WTC11 (cell line): ENCODE data around the gene AKAP6. TPM values are rescaled to one million over a fixed set of nuclear protein-coding genes. Genes with fewer than 3 reads are reported as not detected.

ENCODE experiments used
- ATAC-seq: fragments of 200-7000 bp; cut with Tn5 transposase; 2 replicates; pipeline ENCODE4 v1.10.0; 2021; ENCODE audit warnings: mild to moderate bottlenecking, moderate library complexity
- CTCF ChIA-PET: fragments of 300-600 bp; sonication (Branson Sonifier 250); formaldehyde crosslinking; loops from one replicate; lab custom pipeline; 2021; ENCODE audit warnings: antibody characterized with exemption; lab: Charles Lee
- POLR2A ChIA-PET: fragments of 350-600 bp; sonication (Branson Sonifier 250); formaldehyde crosslinking; loops from one replicate; lab custom pipeline; 2021; ENCODE audit warnings: antibody characterized with exemption; lab: Charles Lee
- DNase-seq: peaks from one replicate; pipeline ENCODE4 v3.0.0; 2021; ENCODE audit warnings: low spot score
- H3K27ac Mint-ChIP-seq: 2 replicates; pipeline ENCODE4 v1.8.0; 2021; ENCODE audit warnings: mixed read lengths
- H3K27me3 Mint-ChIP-seq: 2 replicates; pipeline ENCODE4 v1.8.0; 2021; ENCODE audit warnings: low read depth, mild to moderate bottlenecking, moderate library complexity, mixed read lengths
- H3K36me3 Mint-ChIP-seq: 2 replicates; pipeline ENCODE4 v1.8.0; 2021; ENCODE audit warnings: mixed read lengths
- H3K4me1 Mint-ChIP-seq: 2 replicates; pipeline ENCODE4 v1.8.0; 2022; ENCODE audit warnings: mixed read lengths
- H3K4me3 Mint-ChIP-seq: 2 replicates; pipeline ENCODE4 v1.8.0; 2021; ENCODE audit warnings: mild to moderate bottlenecking, moderate library complexity, mixed read lengths
- H3K9me3 Mint-ChIP-seq: 2 replicates; pipeline ENCODE4 v1.8.0; 2021; ENCODE audit warnings: mixed read lengths
- ARID4B ChIP-seq: sonication (generic); formaldehyde crosslinking; IDR thresholded peaks from 2 replicates; pipeline ENCODE4 v1.8.0; 2023; ENCODE audit warnings: missing genetic modification reagents, mild to moderate bottlenecking, borderline replicate concordance
- ATF1 ChIP-seq: sonication (generic); formaldehyde crosslinking; IDR thresholded peaks from 2 replicates; pipeline ENCODE4 v1.8.1; 2023; ENCODE audit warnings: mild to moderate bottlenecking, moderate library complexity, missing genetic modification reagents
- CDX4 ChIP-seq: fragments of 250-450 bp; sonication (Bioruptor Pico); IDR thresholded peaks from 2 replicates; pipeline ENCODE4 v1.9.0; 2021; ENCODE audit warnings: moderate library complexity, mild to moderate bottlenecking, inconsistent platforms, borderline replicate concordance
- ERG ChIP-seq: fragments of 250-450 bp; sonication (Bioruptor Pico); IDR thresholded peaks from 2 replicates; pipeline ENCODE4 v1.8.0; 2021; ENCODE audit warnings: mild to moderate bottlenecking
- ESRRA ChIP-seq: sonication (generic); formaldehyde crosslinking; IDR thresholded peaks from 2 replicates; pipeline ENCODE4 v1.8.1; 2022; ENCODE audit warnings: mild to moderate bottlenecking, missing genetic modification reagents, borderline replicate concordance
- FOXJ3 ChIP-seq: sonication (generic); formaldehyde crosslinking; IDR thresholded peaks from 2 replicates; pipeline ENCODE4 v1.9.0; 2021; ENCODE audit warnings: missing genetic modification reagents, mild to moderate bottlenecking, borderline replicate concordance
- HMGXB4 ChIP-seq: sonication (generic); formaldehyde crosslinking; IDR thresholded peaks from 2 replicates; pipeline ENCODE4 v1.8.1; 2023; ENCODE audit warnings: mild to moderate bottlenecking, moderate library complexity, missing genetic modification reagents
- JUN ChIP-seq: sonication (generic); formaldehyde crosslinking; IDR thresholded peaks from 2 replicates; pipeline ENCODE4 v1.8.0; 2023; ENCODE audit warnings: mild to moderate bottlenecking, missing genetic modification reagents
- MAX ChIP-seq: sonication (generic); formaldehyde crosslinking; IDR thresholded peaks from 2 replicates; pipeline ENCODE4 v1.8.0; 2022; ENCODE audit warnings: mild to moderate bottlenecking, missing genetic modification reagents
- MYBL2 ChIP-seq: sonication (generic); formaldehyde crosslinking; IDR thresholded peaks from 2 replicates; pipeline ENCODE4 v1.8.1; 2023; ENCODE audit warnings: mild to moderate bottlenecking, moderate library complexity, missing genetic modification reagents
- NFE2L1 ChIP-seq: sonication (generic); formaldehyde crosslinking; IDR thresholded peaks from 2 replicates; pipeline ENCODE4 v1.8.1; 2023; ENCODE audit warnings: missing genetic modification reagents
- NR1H2 ChIP-seq: sonication (generic); formaldehyde crosslinking; IDR thresholded peaks from 2 replicates; pipeline ENCODE4 v1.9.0; 2021; ENCODE audit warnings: mild to moderate bottlenecking, moderate library complexity, missing genetic modification reagents
- OVOL2 ChIP-seq: fragments of 250-450 bp; sonication (Bioruptor Pico); IDR thresholded peaks from 2 replicates; pipeline ENCODE4 v1.9.0; 2021; ENCODE audit warnings: mild to moderate bottlenecking, borderline replicate concordance
- RELA ChIP-seq: sonication (generic); formaldehyde crosslinking; IDR thresholded peaks from 2 replicates; pipeline ENCODE4 v1.8.1; 2022; ENCODE audit warnings: missing genetic modification reagents, mild to moderate bottlenecking, borderline replicate concordance
- RORB ChIP-seq: fragments of 250-450 bp; sonication (Bioruptor Pico); IDR thresholded peaks from 2 replicates; pipeline ENCODE4 v1.9.0; 2021; ENCODE audit warnings: mild to moderate bottlenecking
- SMAD3 ChIP-seq: sonication (generic); formaldehyde crosslinking; IDR thresholded peaks from 2 replicates; pipeline ENCODE4 v1.8.0; 2022; ENCODE audit warnings: missing genetic modification reagents, mild to moderate bottlenecking, borderline replicate concordance
- SP1 ChIP-seq: sonication (generic); formaldehyde crosslinking; conservative IDR thresholded peaks from 2 replicates; pipeline ENCODE4 v1.8.1; 2022; ENCODE audit warnings: missing genetic modification reagents
- USF1 ChIP-seq: sonication (generic); formaldehyde crosslinking; IDR thresholded peaks from 2 replicates; pipeline ENCODE4 v1.8.0; 2022; ENCODE audit warnings: mild to moderate bottlenecking, missing genetic modification reagents
- ZNF219 ChIP-seq: sonication (generic); formaldehyde crosslinking; IDR thresholded peaks from 2 replicates; pipeline ENCODE4 v1.8.0; 2023; ENCODE audit warnings: missing genetic modification reagents, mild to moderate bottlenecking, borderline replicate concordance
- total RNA-seq: library from RNA; stranded (reverse); gene quantifications from 3 replicates; pipeline ENCODE4 v1.2.3, GENCODE V29; 2021

The AKAP6 gene
- total RNA-seq, 1 experiment from 2014 or later: 0.63 TPM

- ATAC-seq: no peak
- H3K4me1 Mint-ChIP-seq: peaks cover 58% of the 10 kb centered on the region
- TF ChIP-seq NFE2L1 (CRISPR knock-in tag) (no peak), JUN (no peak), OVOL2 (no peak)
- ChIA-PET POLR2A (interaction anchor here (0.6 kb wide), 1 partner anchor 1159 kb away, joined by 3 read pairs; no protein-coding TSS in a partner anchor), CTCF (no interaction called here)
- no peak overlapping the region for H3K4me3 Mint-ChIP-seq
- peaks cover 21% of the 10 kb centered on the region for H3K36me3 Mint-ChIP-seq
- peaks cover 6% of the 10 kb centered on the region; the same call in 1 of the 2 replicates for H3K27me3 Mint-ChIP-seq
- H3K27ac Mint-ChIP-seq: peak overlapping the region; percentile 78
- H3K9me3 Mint-ChIP-seq: peaks cover 19% of the 10 kb centered on the region
- no peak for DNase-seq
These were observed 480.2 kb downstream of the AKAP6 start for GRCh38 chr14:32809255-32809654.

- POLR2A ChIA-PET: interaction anchor here (0.6 kb wide), 1 partner anchor 249 kb away, joined by 6 read pairs; no protein-coding TSS in a partner anchor
- TF ChIP-seq SP1 (CRISPR knock-in tag) (no peak), NR1H2 (no peak), USF1 (CRISPR knock-in tag) (no peak), HMGXB4 (CRISPR knock-in tag) (no peak), MYBL2 (CRISPR knock-in tag) (no peak), CDX4 (CRISPR knock-in tag) (no peak), ZNF219 (CRISPR knock-in tag) (no peak), ATF1 (CRISPR knock-in tag) (no peak), FOXJ3 (no peak), ARID4B (CRISPR knock-in tag) (no peak), OVOL2 (no peak), SMAD3 (CRISPR knock-in tag) (no peak), MAX (no peak), RORB (CRISPR knock-in tag) (no peak), ERG (CRISPR knock-in tag) (no peak), ESRRA (no peak), RELA (CRISPR knock-in tag) (no peak)
- TF ChIP-seq, all 79 proteins: peak for 0
- H3K27me3 Mint-ChIP-seq: no peaks in the 10 kb centered on the region
- H3K4me1 Mint-ChIP-seq: peaks cover 64% of the 10 kb centered on the region
- H3K27ac Mint-ChIP-seq: peak overlapping the region; percentile 45
- no peaks in the 10 kb centered on the region for H3K9me3 Mint-ChIP-seq
- peak; percentile 76 for ATAC-seq
- peak overlapping the region; percentile 23 for H3K4me3 Mint-ChIP-seq
- CTCF ChIA-PET: interaction anchor here (0.6 kb wide), 1 partner anchor 105 kb away, joined by 3 read pairs; no protein-coding TSS in a partner anchor
- no peaks in the 10 kb centered on the region for H3K36me3 Mint-ChIP-seq
- no peak for DNase-seq
These were observed 484.3 kb downstream of the AKAP6 start for GRCh38 chr14:32813401-32813800.
